NCI-H226 (cell line): ENCODE results near the gene BCL2L1.
A peak's percentile ranks its signal among the peaks of the same experiment; 100 is the strongest.

Experiments
- DNase-seq: peaks from one replicate; pipeline ENCODE4 v3.0.0-alpha.2; 2015

Gene BCL2L1

DNA sequence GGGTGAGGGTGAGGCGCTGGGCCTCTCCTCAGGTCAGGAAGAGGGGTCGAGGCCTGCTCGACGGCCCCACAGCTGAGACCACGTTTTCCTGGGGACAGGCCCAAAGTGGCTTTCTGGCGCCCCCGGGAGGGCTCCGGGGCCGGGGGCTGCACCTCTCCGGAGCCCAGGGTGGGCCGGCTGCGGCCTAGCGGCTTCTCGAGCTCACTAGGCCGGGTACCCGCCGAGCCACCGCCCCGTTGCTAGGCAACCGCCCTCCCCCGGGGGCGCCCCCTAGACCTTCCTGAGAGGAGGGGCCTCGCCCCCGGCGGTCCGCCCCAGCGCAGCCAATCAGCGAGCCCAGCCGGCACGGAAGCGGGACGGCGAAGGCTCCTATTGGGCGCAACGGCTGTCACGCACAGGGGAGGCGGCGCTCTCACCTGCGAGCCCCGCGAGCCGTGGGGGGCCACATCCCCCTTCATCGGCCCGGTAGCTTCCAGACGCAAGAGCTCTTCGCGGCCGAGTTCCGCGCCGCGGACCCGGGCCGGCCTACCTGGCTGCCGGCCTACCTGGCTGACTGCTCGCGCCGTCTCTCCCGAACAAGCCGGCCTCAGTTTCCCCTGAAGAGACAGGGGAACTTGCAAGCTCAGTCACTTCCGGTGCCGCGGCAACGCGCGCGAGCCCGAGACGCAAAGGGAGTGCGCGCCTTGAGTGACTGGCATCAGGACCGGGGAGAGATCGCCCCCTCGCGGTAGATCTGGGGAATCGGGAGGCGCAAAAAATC is 831 bp upstream of the BCL2L1 start:
- peak; percentile 98 for DNase-seq

DNA sequence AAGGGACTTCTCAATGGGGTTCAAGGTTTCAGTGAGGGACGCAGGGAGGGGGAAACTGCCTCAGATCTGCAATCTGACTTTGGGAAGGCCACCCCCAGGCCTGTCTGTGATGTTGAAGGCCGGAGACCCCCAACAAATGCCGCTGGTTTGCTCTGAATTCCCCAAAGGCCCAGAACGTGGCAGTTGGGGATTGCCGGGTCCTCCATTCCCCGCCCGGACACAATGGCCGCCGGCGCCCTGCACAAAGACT is 326 bp upstream of the BCL2L1 start:
- no peak for DNase-seq

DNA sequence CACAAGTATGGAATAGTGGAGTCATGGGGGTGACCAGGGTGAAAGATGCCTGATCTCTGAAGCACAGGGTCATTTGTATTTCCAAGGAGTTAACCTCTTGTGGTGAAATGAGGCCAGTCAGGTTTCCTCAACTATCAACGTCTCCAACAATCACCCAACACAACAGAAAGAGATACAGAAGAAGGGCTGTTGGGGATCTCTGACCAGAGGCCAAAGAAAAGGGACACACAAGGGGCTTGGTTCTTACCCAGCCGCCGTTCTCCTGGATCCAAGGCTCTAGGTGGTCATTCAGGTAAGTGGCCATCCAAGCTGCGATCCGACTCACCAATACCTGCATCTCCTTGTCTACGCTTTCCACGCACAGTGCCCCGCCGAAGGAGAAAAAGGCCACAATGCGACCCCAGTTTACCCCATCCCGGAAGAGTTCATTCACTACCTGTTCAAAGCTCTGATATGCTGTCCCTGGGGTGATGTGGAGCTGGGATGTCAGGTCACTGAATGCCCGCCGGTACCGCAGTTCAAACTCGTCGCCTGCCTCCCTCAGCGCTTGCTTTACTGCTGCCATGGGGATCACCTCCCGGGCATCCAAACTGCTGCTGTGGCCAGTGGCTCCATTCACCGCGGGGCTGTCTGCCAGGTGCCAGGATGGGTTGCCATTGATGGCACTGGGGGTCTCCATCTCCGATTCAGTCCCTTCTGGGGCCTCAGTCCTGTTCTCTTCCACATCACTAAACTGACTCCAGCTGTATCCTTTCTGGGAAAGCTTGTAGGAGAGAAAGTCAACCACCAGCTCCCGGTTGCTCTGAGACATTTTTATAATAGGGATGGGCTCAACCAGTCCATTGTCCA is 1.0 kb downstream of the BCL2L1 start:
- no peak for DNase-seq

DNA sequence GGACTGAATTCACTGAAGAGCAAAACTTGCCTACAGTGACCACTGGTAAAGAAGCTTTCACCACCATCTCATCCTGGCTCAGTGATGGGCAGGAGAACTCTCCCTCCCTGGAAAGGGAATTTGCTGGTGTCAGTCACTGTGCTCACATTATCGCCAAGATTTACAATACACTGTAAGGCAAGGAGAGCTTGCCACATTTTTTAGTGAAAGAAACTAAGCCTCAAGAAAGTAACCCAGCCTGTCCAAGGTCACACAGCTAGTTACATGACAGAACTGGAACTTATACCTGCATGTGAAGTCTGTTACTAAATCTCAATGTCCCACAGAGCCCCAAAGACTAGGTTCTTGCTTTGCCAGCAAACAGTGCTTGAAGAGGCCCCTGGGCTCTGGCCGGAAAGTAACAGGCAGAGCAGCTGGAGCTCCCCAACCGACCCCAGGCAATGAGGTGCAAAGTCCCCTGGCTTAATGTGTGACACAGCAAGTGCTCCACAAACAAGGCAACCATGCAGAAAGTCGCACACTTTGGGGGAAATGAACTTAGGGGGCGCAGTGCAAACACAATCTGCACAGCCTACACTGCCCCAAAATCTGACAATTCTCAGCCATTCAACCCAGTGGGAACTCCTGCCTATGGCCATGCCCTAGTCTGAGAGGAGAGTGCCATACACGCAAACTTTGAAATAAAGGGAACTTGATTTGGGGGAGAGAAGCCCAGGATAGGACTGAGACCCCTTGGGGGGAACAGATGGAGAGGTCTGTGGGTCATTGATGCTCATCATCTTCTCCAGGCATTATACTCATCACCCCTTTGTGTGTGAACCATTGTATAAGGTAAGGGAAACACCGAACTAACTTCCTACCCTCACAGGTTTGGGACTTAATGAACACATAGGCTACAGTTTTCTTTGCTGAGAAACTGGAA is 1.9 kb downstream of the BCL2L1 start:
- DNase-seq, result no peak

DNA sequence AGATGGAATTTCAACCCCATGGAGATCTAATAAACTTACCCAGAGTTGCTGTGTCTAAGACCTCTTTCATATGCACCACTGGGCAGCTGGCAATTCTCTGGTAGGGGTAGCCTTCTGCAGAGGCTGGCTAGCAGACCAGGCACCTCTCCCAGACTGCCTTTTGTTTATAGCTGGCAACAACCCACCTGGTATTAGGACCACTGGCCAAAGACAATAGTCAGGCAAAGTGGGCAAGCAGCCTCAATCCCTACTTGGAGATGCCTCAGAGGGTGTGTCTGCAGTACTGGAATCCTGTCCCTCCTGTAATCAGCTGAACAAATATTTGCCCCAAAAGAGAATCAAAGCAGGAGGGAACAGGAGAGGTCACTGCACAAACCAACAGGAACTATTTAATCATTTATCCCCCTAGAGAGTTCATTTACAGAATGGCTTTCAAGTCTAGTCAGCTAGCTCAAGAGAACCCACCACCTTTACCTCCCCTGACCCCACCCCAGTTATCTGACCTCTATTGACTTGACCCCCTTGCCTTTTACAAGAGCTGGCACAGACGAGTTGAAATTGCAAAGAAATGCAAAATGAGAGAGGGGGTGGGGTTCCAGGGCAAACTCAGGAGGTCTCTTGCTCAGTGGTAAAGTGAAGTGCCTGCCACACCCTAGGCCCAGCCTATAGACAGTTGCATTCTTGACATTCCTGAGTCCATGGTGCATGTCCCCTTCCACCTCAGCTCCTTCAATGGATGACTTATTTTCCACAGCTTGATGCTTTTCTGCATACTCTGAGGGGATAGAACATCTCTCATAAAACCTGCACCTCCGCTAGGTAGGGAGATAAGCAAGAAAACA is 2.8 kb downstream of the BCL2L1 start:
- peak; percentile 72 for DNase-seq

DNA sequence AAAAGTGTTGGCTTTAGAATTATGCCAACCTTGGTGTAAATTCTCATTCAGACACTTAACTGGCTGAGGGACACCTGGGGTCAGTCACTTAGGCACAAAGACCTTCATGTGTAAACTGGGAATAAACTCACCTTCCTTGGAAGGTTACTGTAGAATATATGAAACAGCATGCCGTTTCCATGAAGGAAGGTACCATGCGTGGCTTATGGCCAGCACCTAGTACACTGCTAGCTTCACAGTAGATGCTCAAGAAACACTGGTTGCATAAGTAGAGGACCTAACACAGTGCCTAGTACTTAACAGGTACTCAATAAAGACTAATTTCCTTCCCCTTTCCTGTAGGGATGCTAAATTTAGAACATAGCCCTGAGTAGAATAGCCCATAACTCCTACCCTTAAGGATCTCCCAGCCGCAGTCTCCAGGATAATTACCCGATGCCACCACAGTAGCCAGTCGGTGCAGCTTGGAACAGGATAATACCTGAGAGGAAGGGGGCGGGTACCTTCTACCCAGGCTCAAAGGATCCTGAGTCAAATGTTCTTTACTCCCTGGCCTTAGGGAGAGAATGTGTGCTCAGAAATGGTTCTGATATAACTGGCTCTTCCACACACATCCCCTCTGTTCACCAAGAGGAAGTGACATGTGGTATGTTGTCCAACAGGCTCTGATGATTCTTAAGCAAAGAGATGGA is 3.6 kb downstream of the BCL2L1 start:
- DNase-seq, result no peak

DNA sequence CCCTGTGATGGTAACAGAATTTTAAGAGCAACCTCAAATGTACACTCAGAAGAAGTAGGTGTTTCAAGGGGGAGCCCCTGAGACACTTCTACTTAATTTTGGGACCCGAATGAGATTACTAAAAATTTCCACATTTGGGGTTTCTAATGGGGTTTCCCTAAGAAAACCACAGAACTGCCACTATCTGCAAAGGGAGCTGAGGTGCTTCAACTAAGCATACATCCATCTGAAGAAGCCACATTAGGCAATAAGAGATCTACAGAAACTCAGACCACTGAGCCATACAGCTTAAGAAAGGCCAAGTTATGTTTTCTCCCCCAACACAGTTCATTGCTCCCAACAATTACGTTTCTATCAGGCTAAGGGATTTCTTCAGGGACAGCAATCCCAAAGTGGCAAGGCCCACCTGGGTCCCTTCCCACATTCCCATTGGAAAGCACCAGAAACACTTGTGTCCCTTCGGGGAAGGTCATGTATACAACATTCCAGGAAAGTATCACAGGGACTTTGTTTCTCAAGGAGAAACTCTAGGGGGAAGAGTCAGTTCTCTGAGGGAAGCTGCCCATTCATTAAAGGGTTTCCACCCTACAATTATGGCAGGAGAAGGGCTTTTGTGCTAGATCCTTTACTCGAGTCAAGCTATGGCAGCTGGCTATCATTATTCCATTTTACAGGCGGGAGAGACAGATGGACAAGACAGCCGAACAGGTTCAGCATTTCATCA is 5.0 kb downstream of the BCL2L1 start:
- no peak for DNase-seq

DNA sequence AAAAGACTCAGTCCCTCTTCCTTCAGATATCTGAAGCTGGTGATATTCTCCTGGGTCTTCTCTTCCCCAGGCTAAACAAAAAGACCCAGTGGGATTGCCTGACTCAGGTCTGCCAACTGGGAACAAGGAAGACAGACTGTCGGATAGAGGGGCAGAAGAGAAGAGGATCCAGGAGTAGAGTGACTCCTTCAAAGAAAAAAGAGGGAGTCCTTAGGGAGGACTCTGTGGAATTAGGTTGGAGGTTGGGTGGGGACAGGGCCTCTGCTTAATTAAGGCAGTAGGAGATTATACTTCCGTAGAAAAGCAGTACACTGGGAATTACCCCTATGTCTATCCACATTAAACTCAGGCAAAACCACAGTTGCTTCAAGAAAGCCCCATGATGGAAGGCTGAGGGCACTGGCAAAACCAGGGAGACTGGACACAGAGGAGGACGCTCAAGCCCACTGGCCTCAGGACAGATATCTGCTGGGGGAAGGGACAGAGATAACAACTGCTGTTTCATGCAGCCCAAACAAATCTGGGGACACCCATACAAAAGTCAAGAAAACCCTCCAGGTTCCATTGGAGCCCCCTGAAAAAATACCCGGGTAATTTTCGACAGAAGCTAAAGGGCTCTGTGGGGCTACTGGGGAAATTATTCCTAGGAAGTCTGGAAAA is 5.7 kb downstream of the BCL2L1 start:
- DNase-seq, result no peak

DNA sequence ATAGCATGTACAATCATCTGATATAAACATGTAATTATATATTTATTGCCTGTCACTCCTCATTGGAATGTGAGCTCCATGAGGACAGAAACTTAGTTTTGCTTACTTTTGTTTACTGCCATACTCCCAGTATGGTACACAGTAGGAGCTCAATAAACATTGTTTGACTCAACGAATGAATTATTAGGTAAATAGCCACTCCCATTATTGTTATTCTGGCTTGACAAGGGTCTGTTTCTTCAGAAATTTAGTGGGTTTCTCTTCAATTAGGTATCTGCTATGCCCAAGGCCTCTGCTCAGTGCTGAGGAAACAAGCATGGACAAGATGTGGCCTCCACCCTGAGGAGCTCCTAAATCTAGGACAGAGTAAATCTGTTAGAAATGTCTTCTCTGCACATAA is 6.3 kb downstream of the BCL2L1 start:
- no peak for DNase-seq

DNA sequence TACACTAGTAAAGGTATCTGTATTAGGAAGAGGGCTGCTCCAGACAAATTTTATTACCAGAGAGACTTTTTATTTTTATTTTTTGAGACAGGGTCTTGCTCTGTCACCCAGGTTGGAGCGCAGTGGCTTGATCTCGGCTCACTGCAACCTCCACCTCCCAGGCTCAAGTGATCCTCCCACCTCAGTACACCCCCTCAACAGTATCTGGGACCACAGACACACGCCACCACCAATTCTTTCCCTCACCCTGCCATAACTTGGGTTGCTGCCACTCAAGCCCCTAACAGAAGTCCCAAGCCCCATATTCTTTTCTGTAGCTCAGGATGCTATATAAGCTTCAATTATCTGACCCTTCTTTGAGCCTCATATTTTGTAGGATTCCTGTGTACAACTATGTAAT is 6.9 kb downstream of the BCL2L1 start:
- no peak for DNase-seq

DNA sequence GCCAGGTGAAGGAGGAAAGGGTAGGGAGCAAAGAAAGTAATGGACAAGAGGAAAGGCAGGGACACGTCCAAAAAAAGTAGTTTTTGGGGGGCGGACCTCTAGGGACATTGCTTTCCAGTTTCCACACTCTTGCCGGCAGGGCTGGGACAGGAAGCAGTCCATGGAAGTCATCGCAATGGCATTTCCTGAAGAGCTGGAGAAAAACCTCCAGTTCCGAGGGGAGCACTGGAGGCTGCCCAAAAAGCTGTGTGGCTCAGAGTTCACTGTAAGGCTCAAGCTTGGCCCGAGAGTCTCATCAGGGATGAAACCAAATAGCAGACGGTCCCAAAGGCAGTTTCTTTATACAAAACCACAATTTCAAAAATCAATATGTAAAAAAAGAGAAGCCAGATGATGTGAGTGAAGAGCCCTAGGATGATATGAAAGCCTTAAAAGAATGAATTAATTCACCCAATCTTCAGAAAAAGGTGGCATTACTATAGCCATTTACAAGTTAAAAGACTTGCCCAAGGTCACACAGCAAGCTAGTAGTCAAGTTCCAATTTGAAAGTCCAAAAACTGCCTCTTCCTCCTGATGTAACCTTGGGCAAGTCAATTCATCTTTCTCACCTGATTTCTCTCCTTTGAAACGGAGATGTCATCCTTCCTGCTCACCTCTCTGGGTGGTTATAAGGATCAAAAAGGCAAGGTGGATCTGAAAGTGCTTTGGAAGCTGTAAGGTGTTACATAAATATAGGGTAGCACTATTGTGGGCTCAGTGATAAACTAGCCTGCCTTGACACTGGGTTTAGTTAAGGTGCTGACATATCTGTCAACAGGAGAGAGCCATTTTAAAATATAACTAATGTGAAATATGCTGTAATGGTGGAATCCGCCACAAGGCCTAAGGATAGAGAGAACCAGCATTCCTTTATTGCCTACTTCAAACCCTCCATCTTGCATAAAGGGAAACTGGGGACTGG is 9.1 kb downstream of the BCL2L1 start:
- DNase-seq, result peak; percentile 94

DNA sequence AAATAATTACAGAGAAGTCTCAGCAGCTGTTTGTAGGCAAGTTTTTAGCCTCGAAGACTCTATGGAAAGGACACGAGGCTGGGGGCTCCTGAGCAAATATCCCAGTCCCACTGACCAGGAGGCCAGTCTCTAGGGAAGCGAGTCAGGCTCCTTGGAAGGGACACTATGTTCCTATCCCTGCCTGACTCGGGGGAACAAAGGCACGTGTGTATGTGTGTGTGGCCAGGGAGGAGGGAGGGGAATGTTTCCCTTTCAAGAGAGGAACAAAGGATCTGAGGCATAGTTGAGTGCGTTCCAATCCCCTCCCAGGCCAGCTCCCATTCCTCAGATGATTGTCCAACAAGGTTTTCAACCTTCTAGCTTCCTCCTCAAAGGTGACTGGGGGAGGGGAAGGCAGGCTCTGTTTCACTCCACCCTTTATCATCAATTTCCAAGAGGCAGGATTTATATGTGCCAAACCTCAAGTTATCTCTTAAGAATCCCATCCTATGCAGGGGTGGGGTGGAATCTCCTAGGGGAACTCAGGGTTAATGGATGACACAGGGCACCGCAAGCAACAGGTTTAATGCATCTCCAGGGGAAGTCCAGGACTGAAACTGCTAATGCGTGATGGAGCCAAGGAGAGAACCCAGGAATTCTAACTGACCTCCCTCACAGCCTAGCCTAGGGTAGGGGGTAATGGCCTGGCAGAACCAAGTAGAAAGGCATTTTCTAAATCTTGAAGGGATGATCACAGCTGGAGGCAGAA is 9.9 kb downstream of the BCL2L1 start:
- peak; percentile 90 for DNase-seq

DNA sequence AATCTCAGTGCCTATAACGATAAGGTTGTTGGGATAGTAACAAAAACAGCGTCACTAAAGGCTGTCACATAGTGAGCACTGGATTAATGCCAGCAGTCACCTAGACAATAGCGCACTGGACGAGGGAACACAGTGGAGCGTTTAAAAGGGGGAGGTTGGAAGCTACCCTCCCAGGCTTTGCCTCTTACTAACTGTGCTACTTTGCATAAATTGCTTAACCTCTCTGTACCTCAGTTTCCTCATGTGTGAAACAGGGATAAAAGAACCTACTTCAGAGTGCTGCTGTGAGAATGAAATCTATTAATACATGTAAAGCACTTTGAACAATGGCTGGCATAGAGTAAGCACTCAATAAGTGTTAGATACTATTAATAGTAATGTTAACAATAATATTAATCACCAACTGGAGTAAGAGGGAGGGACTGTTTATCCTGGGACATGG is 10.5 kb downstream of the BCL2L1 start:
- DNase-seq, result no peak

DNA sequence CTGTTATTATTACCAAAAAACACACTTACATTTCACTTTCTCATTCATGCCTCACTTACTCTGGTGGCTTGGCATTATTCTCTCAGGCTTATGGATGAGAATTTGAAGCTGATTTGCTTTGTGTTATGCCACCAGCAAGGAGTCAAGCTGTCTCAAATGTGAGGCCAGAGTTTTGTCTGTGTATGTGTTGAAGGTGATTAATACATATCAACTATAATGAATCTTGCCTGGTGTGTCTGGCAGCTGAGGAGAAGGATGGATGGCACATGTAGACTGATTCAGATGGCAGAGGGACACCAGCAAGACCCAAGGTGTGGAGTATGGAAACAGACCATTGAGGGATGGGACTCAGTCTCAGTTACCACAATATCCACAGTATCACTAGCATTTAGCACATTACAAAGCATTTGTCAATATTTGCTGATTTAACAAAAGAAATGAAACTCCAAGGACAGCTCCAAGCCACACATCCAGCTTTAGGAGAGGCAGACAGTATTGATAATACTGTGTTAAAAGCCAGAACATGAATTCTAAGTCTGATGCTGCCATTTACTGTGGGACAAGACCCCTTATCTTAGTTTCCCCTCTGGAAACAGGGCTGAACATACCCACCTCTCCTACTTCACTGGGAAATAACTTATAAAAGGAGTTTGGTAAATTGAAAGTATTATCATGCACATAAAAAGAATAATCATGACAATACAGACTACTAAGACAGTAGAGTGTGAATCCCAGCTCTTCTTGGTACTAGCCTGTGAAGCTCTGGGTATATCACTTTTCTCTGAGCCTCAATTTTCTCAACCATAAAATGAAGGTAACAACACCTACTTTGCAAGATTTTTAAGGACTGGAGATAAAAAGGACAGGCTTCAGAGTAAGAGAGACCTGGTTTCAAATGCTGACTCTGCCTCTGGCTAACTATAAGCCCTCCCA is 11.2 kb downstream of the BCL2L1 start:
- no peak for DNase-seq

DNA sequence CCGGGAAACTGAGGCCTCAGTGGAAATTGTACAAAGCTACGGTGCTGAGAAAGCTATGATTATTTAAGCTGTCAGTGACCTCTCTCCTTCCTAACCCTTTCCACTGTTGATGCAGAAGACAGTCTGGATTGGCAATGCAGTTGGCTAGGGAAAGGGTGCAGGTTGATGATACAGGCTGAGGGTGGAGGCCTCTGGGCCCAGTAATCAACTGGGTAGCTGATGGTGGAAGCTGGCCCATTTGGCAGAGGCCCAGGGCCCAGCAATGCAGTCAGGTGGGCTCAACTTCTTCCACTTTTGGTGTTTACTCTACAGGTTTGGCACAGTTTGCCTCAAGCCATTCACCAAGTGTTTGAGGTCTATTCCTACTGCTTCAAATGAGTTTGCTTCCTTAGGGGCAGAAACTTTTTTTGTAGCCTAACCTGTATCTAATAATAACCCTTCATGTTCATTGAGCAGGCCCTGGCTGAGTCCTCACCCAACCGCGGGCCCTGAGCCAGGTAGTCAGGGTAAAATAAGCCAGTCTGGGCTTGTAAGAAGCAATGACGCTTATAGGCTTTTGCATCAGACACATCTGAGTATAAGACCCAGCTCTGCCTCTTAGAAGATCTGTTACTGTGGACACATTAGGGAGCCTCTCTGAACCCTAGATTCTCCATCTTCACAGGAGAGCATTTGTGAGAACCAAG is 12.1 kb downstream of the BCL2L1 start:
- no peak for DNase-seq

DNA sequence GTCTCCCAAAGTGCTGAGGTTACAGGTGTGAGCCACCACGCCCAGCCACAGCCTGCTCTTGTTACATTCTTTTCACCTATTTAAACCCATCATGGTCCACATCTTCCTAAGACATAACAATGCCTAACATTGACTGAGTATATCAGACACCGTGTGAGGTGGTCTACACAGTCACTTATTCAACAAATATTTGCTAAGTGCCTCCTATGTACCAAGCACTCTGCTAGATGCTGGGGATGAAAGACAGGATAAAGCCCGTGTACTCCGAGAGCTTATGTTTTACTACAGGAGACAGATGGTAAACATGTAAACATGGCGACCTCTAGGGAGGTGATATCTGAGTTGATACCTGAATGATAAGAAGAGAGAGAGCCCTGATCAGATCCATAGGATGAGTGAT is 12.7 kb downstream of the BCL2L1 start:
- DNase-seq, result no peak
